Islet of Langerhans (tissue), 1 donor: ENCODE measurements around the gene PDGFD.

Source experiments
- FAIRE-seq: peaks from one replicate; lab custom pipeline; 2011; peaks lifted over from hg19 to GRCh38; lab: Jason Lieb, UNC

The PDGFD gene

DNA sequence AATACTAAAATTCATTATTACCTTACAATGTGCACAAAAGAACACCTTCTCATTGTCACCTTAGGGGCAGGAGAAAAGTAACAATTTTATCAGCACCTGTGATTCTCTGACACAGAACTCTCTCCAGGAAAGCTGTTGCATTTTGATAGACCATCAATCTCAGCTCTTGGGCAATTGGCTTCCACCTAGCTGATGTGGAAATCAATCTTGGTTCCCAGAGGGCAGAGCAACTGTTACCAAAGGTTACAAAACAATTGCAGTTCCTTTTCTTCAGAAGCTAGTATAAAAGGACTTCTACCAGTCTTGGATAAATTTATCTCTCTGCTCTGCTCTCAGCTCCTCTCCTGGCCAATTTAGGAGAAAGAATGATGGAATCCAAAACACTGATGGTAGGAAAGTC is 285.3 kb downstream of the PDGFD start:
- no peak for FAIRE-seq

DNA sequence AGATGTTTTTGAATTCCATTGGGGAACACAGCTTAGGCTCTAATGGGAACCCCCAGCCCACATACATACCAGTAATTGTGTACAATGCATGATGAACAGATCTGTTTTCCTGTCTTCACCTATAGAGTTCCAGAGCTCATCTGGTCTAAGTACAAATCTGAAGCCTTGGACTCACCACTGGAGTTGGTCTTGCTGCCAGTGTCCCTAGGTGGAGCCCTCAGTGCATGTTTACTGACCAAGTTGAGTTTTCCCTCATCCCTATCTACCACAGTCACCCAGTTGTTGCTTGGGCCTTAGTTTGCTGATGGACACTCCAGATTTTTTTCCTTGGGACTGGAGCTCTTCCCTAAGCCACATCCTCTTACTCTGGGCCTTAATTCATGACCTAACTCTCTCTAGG is 286.7 kb downstream of the PDGFD start:
- no peak for FAIRE-seq

DNA sequence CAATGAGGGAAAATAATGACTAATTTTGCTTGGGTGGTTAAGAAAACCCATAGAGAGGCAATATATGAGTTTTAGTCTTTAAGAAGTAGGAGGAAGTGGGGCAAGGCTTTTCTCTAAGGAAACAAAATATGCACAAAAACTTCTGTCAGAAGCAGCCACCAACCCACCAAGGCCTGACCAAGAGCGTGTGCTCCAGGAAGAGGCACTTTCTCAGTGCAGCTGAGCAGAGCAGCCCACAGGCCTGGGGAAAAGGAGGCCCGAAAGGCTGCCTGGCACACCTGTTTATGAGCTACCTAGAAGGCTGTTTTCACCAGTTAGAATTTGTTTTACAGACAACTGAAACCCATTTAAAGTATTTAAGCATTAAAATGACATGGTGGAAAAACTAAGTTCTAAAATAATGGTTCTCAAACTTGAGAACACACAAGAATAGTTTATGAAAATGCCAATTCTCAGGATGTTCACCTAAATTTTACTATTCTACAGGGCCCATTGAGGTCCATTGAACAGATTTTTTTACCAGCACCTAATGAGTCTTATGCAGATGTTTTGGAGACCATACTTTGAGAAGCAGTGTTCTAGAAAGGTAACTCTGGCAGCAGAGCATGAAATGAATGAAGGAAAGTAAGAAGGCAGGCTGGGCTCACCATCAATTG is 288.0 kb downstream of the PDGFD start:
- FAIRE-seq: no peak

DNA sequence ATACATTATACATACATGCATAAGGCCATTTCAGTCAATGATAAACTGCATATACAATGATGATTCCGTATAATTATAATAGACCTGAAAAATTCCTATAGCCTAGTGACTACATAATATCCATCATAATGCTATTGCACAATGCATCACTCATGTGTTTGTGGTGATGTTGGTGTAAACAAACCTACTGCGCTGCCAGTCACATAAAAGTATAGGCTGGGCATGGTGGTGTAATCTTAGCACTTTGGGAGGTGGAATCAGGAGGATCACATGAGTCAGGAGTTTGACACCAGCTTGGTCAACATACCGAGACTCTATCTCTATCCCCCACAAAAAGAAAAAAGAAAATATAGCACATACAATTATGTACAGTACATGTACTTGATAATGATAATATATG is 291.2 kb downstream of the PDGFD start:
- FAIRE-seq: no peak

DNA sequence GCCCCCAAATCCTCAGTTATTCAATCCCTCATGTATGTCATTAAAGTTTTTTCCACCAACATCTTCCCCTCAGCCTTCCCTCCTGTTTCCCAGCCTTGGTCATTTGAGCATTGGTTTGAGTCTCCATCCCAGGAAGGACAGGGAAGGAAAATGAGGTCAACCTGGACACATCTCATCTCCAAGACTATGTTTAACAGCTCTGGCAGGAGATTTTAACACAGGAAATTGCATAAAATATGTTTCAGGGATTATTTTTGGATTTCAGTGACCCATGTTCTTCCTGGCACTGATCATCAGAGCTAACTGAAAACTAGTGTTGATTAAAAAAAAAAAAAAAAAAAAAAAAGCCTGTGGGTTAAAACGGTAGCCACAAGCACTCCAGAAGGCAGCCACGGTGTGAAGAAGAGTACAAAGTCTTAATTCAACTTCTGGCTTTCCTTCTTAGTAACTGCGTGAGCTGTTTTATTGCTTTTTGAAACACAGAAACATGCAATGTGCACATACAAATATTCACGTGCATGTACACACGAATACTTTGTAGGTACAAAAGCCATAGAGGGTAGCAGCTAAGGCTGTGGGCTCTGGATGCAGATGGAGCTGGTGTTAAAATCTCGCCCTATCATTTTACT is 291.9 kb downstream of the PDGFD start:
- no peak for FAIRE-seq

DNA sequence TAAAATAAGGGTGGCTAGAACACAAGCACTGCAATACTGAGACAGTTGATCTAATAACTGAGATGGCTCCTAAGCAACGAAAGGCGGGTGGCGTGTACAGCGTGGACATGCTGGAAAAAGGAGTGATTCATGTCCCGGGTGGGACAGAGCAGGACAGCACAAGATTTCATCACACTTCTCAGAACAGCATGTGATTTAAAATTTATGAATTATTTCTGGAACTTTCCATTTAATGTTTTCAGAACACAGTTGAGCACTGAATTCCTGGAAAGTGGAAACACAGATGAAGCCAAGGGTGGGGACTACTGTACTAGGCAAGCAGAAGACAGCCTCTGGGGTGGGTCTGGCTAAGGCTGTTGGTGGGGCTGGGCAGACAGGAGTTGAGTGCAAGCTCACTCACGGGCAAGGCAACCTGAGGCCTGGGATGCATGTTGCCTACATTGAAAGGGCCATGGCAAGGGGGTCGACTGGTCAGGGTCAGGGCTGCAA is 293.1 kb downstream of the PDGFD start:
- FAIRE-seq: no peak

DNA sequence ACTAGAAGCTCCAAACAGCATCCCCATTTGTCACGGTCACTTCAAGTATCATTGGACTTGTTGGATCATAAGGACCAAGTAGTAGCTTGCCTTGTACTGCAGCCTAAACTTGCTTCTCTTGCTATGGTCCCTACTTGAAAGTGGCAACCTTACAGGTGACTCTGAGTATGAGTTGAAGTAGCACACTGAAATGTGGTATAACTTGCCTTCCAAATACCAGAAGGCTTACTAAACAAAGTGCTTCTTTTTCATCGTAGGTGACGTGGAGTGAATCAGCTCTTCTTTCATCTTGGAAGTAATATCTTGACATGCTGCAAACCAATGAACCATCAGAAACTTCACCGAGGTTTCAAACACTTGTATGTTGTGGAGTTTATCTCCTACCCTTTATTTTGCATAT is 296.5 kb downstream of the PDGFD start:
- no peak for FAIRE-seq

DNA sequence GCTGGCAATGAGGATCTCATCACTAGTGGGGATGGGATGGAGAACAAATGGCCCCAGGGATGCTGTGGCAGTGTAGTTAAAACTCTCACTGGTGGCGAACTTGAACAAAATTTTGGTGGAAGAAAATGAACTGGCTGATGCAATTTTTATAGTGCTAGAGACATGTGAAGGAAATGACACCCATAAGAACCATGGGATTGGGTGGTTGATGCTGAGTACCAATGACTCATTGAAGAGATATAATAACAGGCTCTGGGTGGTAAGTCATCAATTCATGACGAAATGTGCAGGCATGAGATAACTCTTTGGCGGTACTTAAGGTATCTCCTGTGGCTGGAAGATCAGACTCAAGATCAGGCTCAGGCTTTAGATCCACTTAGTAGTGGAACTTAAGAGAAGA is 300.4 kb downstream of the PDGFD start:
- no peak for FAIRE-seq

DNA sequence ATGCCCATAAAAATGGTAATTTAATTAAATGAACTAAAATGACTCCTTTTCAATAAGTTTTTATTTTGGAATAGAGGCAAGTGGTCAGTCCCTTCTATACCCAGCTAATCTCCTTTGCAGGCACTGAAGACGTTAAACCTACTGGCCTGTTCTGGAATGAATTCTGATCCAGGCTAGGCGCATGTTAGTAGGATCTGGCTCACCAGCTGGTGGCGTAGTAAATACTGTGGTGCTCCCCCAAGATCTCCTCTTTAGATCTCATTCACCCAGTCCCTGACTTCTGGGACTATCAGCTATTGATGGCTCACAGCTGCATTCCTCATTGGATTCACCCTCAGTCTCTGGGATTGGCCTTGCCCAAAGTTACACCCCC is 301.2 kb downstream of the PDGFD start:
- no peak for FAIRE-seq

DNA sequence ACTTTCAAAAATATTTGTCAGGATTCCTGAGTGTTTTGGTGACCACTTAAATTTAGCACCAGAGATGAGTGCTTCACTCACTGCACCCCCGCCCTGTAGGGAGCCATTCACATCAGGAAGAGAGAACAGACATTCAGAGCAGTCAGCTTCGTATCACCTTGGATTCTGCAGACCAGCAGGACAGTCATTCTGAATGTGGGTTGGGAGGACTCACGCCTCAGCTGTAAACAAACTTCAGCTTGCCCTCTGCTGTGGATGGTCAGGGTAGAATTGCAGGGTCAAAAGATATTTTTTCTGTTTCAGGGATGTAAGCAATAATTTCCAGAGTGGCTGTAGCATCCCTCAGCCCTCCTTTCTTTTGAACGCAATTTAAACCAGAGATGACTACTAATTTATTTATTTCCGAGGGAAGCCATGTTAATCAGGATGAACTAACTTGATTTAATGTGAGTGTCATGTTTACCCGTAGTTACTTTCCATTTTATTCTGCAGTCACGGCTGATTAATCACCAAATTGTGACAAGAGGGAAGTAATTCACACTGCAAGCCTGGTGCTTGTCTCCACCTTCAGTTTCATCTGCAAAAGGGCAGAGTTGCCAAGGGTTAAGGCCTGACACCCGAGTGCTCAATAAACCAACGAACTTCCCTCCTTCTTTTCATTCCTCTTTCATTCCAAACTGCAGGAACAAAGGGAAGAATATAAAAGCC is 301.7 kb downstream of the PDGFD start:
- no peak for FAIRE-seq
